BLaER1 (cell line): Measurements from ENCODE around the gene C1S.
A peak's percentile ranks its signal among the peaks of the same experiment; 100 is the strongest.

Experiments
- H3K27ac ChIP-seq: shearing (Covaris generic); formaldehyde crosslinking; 2 replicates; pipeline ENCODE4 v1.8.1; 2022
- H3K27me3 ChIP-seq: shearing (Covaris generic); formaldehyde crosslinking; 2 replicates; pipeline ENCODE4 v1.8.1; 2022
- H3K36me3 ChIP-seq: shearing (Covaris generic); formaldehyde crosslinking; 2 replicates; pipeline ENCODE4 v1.8.1; 2022
- H3K4me1 ChIP-seq: shearing (Covaris generic); formaldehyde crosslinking; 2 replicates; pipeline ENCODE4 v1.8.1; 2022
- H3K4me2 ChIP-seq: shearing (Covaris generic); formaldehyde crosslinking; 2 replicates; pipeline ENCODE4 v1.8.1; 2022
- H3K4me3 ChIP-seq: shearing (Covaris generic); formaldehyde crosslinking; 2 replicates; pipeline ENCODE4 v1.8.1; 2022
- H3K9ac ChIP-seq: shearing (Covaris generic); formaldehyde crosslinking; 2 replicates; pipeline ENCODE4 v1.8.1; 2022
- H3K9me3 ChIP-seq: shearing (Covaris generic); formaldehyde crosslinking; 2 replicates; pipeline ENCODE4 v1.8.1; 2022
- H4K20me1 ChIP-seq: shearing (Covaris generic); formaldehyde crosslinking; 2 replicates; pipeline ENCODE4 v1.8.1; 2022
- Cebpa-rat ChIP-seq: shearing (Covaris generic); IDR thresholded peaks from 2 replicates; pipeline ENCODE4 v1.8.1; 2022

The C1S gene

GRCh38 chr12:7061138-7061537 lies 620 bp downstream of the C1S start:
- Histone ChIP-seq H3K27me3 (no peaks in the 10 kb centered on the region), H3K4me3 (no peak overlapping the region), H3K27ac (no peak overlapping the region), H3K4me1 (peaks cover 10% of the 10 kb centered on the region), H4K20me1 (no peaks in the 10 kb centered on the region), H3K9me3 (no peaks in the 10 kb centered on the region), H3K36me3 (no peaks in the 10 kb centered on the region), H3K9ac (no peak overlapping the region), H3K4me2 (no peak overlapping the region)
- no peak for TF ChIP-seq Cebpa-rat

- no peak overlapping the region for H3K9ac ChIP-seq
- no peak overlapping the region for H3K4me2 ChIP-seq
Observed at GRCh38 chr12:7061596-7061995, 1.1 kb downstream of the C1S start.

GRCh38 chr12:7064516-7064915 lies 4.0 kb downstream of the C1S start:
- H3K9ac ChIP-seq = no peak overlapping the region
- H4K20me1 ChIP-seq = no peaks in the 10 kb centered on the region
- H3K4me1 ChIP-seq = peaks cover 10% of the 10 kb centered on the region
- no peak for TF ChIP-seq Cebpa-rat
- no peak overlapping the region for H3K27ac ChIP-seq
- peak overlapping the region; percentile 42 for H3K4me2 ChIP-seq
- no peaks in the 10 kb centered on the region for H3K27me3 ChIP-seq
- H3K36me3 ChIP-seq = no peaks in the 10 kb centered on the region
- no peak overlapping the region for H3K4me3 ChIP-seq
- no peaks in the 10 kb centered on the region for H3K9me3 ChIP-seq

More at GRCh38 chr12:7061596-7061995, 1.1 kb downstream of the C1S start:
- H3K36me3 ChIP-seq = no peaks in the 10 kb centered on the region
- H3K27me3 ChIP-seq = no peaks in the 10 kb centered on the region
- no peaks in the 10 kb centered on the region for H3K9me3 ChIP-seq
- no peak for TF ChIP-seq Cebpa-rat
- H4K20me1 ChIP-seq = no peaks in the 10 kb centered on the region
- no peak overlapping the region for H3K27ac ChIP-seq
- no peak overlapping the region for H3K4me3 ChIP-seq
- H3K4me1 ChIP-seq = peaks cover 10% of the 10 kb centered on the region

- peak overlapping the region; percentile 42 for H3K4me2 ChIP-seq
- no peaks in the 10 kb centered on the region for H3K27me3 ChIP-seq
- H3K4me1 ChIP-seq = peaks cover 10% of the 10 kb centered on the region
- H3K9me3 ChIP-seq = no peaks in the 10 kb centered on the region
- H3K9ac ChIP-seq = no peak overlapping the region
- H3K36me3 ChIP-seq = no peaks in the 10 kb centered on the region
- TF ChIP-seq Cebpa-rat = no peak
- H3K27ac ChIP-seq = no peak overlapping the region
- H3K4me3 ChIP-seq = no peak overlapping the region
- H4K20me1 ChIP-seq = no peaks in the 10 kb centered on the region
Observed at GRCh38 chr12:7065073-7065623, 4.6 kb downstream of the C1S start.

DNA sequence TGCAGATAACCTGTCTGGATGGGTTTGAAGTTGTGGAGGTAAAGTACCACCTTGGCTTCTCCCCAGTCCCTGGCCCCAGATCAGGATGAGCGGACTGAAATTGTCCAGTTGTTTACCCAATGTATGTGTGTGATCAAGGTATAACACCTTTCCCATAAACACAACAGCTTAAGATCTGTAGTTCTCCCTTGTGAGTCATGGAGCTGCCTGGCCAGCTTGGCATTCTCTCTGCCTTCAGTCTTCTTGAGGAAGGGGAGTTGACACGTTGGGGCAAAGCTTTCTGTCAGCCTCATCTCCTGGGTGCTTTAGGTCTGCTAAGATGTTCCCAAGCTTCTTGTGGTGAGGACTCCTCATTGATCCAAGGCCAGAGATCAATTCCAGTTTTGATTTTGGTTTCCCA lies 6.1 kb downstream of the C1S start:
- no peak overlapping the region for H3K9ac ChIP-seq
- H3K4me2 ChIP-seq = no peak overlapping the region
- H3K27ac ChIP-seq = no peak overlapping the region
- no peaks in the 10 kb centered on the region for H3K36me3 ChIP-seq
- no peaks in the 10 kb centered on the region for H3K27me3 ChIP-seq
- H3K4me1 ChIP-seq = peaks cover 10% of the 10 kb centered on the region
- no peak for TF ChIP-seq Cebpa-rat
- H4K20me1 ChIP-seq = no peaks in the 10 kb centered on the region
- no peaks in the 10 kb centered on the region for H3K9me3 ChIP-seq
- H3K4me3 ChIP-seq = no peak overlapping the region

DNA sequence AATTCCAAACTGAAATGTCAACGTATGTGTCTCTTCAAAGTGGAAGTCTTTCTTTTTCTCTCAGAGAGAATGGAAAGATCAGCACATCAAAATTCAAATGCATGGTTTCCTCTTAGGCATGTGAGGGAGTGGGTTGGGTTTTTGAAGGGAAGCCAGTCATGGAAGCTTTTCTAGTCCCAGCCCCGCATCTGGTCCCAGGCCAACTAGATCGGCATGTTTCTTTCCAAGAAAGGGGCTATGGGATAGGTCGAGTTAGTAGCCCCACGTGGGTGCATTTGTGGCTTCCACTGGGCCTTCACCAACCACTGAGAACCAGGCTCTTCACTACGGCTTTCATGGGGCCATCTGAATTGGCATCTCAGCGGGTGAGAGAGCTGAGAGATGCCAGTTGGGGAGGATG lies 6.6 kb downstream of the C1S start:
- no peaks in the 10 kb centered on the region for H3K36me3 ChIP-seq
- H3K9me3 ChIP-seq = no peaks in the 10 kb centered on the region
- no peaks in the 10 kb centered on the region for H4K20me1 ChIP-seq
- no peaks in the 10 kb centered on the region for H3K27me3 ChIP-seq
- H3K4me1 ChIP-seq = peaks cover 10% of the 10 kb centered on the region
- H3K4me3 ChIP-seq = no peak overlapping the region
- no peak overlapping the region for H3K4me2 ChIP-seq
- TF ChIP-seq Cebpa-rat = no peak
- H3K9ac ChIP-seq = no peak overlapping the region
- no peak overlapping the region for H3K27ac ChIP-seq

DNA sequence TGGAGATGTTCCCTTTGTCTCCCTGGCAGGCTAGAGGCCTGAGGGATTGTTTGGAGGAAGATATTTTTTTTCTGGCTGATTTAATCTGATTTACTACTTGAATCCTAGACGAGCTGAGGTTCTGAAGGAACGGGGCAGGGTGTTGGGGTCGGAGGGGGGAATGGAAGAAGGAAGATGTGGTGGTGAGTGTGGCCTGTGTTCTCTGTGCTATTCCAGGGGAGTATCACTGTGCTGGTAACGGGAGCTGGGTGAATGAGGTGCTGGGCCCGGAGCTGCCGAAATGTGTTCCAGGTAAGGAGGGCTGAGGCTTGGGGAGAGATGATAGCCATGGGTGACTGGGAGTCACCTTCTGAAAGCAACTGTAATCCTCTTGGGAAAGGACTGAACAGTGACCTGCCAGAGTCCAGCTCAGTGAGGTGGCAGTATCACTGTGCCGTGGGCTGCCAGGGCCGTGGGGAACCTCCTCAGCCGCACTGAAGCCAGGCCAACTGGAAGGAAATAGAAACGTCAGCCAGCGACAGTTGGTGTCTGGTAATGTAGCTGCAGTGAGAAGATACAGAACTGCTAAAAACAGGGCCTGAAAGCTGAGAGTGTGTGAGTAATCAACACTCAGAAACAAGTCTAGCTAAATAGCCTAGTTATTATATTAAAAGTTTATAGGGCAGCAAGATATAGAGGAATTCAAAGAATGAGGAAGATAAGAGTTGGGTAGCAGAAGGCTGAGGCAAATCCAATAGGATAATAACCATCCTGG lies 7.9 kb downstream of the C1S start:
- TF ChIP-seq Cebpa-rat = no peak
- peaks cover 10% of the 10 kb centered on the region for H3K4me1 ChIP-seq
- no peaks in the 10 kb centered on the region for H3K36me3 ChIP-seq
- H3K9ac ChIP-seq = no peak overlapping the region
- H3K27me3 ChIP-seq = no peaks in the 10 kb centered on the region
- no peak overlapping the region for H3K4me2 ChIP-seq
- H4K20me1 ChIP-seq = no peaks in the 10 kb centered on the region
- no peak overlapping the region for H3K27ac ChIP-seq
- H3K4me3 ChIP-seq = no peak overlapping the region
- no peaks in the 10 kb centered on the region for H3K9me3 ChIP-seq

DNA sequence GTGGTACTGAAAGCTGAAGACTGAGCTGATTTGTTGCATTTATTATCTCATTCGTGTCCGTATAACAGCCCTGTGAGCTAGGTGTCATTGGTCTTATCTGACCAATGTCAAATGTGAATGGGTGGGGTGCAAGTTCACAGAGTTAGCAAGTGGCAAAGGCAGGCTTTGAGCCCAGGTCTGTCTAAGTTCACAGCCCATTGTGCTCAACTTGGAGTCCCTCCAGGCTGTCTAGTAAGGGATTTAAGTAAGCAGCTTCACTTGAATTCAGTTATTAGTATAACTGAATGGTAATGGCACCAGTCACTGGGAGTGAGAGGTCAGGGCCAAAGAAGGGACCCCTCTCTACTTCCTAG lies 8.5 kb downstream of the C1S start:
- Histone ChIP-seq H3K9me3 (no peaks in the 10 kb centered on the region), H3K9ac (no peak overlapping the region), H3K4me1 (peaks cover 14% of the 10 kb centered on the region), H3K27me3 (no peaks in the 10 kb centered on the region), H3K36me3 (no peaks in the 10 kb centered on the region), H3K4me3 (no peak overlapping the region), H4K20me1 (no peaks in the 10 kb centered on the region), H3K4me2 (no peak overlapping the region), H3K27ac (no peak overlapping the region)
- no peak for TF ChIP-seq Cebpa-rat

DNA sequence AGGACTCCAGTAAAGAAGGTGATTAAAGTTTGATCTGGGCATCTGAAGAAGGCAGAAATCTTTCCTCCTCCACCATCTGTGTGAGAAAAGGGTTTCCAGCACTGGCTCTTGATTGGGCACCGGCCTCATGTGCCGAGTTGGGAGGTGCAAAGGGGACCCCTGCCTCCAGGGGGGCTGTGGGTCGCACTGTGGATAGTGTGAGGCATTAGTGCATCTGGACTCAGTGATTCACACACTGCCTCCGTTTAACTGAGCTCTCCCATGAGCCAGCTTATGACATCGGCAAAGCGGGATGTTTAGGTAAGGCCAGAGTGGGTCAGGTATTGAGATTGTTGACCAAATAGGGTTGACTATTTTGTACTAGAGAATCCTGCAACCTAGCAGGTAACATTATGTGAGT lies 8.9 kb downstream of the C1S start:
- Histone ChIP-seq H3K4me1 (peaks cover 15% of the 10 kb centered on the region), H3K9ac (no peak overlapping the region), H4K20me1 (no peaks in the 10 kb centered on the region), H3K4me3 (no peak overlapping the region), H3K4me2 (no peak overlapping the region), H3K27me3 (no peaks in the 10 kb centered on the region), H3K9me3 (no peaks in the 10 kb centered on the region), H3K27ac (no peak overlapping the region), H3K36me3 (no peaks in the 10 kb centered on the region)
- TF ChIP-seq Cebpa-rat = no peak

DNA sequence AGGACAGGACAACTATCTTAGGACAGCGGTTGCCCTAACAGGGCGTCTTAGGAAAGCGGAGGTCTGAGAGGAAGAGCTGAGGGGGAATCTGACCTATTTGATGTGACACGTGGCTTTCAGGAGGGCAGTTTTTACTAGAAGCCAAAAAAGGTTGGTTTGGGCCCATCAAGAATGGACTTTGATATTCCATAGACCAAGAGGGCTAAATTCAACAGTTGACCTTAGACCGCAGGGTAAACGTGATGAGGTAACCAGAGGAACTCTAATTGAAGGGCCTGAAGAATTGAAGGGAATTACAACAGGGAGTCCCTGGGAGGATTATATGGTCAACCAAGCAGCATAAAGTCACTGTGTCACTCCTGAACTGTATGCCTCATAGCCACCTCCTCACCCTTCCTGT lies 11.5 kb downstream of the C1S start:
- Histone ChIP-seq H3K4me3 (no peak overlapping the region), H4K20me1 (no peaks in the 10 kb centered on the region), H3K9me3 (no peaks in the 10 kb centered on the region), H3K27me3 (no peaks in the 10 kb centered on the region), H3K9ac (no peak overlapping the region), H3K27ac (no peak overlapping the region), H3K36me3 (no peaks in the 10 kb centered on the region), H3K4me1 (peaks cover 22% of the 10 kb centered on the region), H3K4me2 (no peak overlapping the region)
- no peak for TF ChIP-seq Cebpa-rat

- no peak overlapping the region for H3K4me2 ChIP-seq
- TF ChIP-seq Cebpa-rat = no peak
- H3K4me1 ChIP-seq = peaks cover 22% of the 10 kb centered on the region
- no peaks in the 10 kb centered on the region for H3K27me3 ChIP-seq
- H3K4me3 ChIP-seq = no peak overlapping the region
- H3K9ac ChIP-seq = no peak overlapping the region
- no peaks in the 10 kb centered on the region for H3K36me3 ChIP-seq
- H3K27ac ChIP-seq = no peak overlapping the region
- no peaks in the 10 kb centered on the region for H3K9me3 ChIP-seq
- H4K20me1 ChIP-seq = no peaks in the 10 kb centered on the region
Observed at GRCh38 chr12:7072554-7072953, 12.0 kb downstream of the C1S start.
